Measurements from ENCODE around the gene FHIP2A. TPM values are rescaled to one million over a fixed set of nuclear protein-coding genes. Genes with fewer than 3 reads are reported as not detected.

Gene FHIP2A
- total RNA-seq, 1 experiment from 2014 or later, result 15.3 TPM

DNA sequence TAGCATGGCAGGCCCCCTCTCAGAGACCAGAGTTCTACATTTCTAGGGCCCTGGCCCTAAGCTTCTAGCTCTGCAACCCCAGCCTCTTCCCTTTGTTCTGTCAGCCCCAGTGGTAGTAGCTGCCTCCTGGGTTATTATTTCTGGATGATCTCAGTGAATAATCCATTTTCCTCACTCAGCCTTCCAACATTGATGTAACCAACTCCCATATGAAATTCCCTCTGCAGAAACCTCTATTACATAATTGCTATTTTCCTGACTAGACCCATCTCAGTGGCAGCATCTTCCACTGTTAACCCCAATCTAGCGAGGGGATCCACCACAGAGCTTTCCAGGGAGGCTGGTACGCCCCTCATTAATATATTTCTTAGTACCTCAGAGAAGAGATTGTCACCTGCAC, 49.8 kb downstream of the FHIP2A start:
- BruUV-seq (replicated peaks), result no TSS peak
- peaks cover 5% of the 10 kb centered on the region for H3K27me3 Mint-ChIP-seq (ENCODE audit: insufficient read depth, unreplicated experiment)
- ChIA-PET CTCF (no interaction called here), POLR2A (no interaction called here)
- no peaks in the 10 kb centered on the region for H3K9me3 Mint-ChIP-seq (ENCODE audit: unreplicated experiment)
- TF ChIP-seq, protein P1, sequence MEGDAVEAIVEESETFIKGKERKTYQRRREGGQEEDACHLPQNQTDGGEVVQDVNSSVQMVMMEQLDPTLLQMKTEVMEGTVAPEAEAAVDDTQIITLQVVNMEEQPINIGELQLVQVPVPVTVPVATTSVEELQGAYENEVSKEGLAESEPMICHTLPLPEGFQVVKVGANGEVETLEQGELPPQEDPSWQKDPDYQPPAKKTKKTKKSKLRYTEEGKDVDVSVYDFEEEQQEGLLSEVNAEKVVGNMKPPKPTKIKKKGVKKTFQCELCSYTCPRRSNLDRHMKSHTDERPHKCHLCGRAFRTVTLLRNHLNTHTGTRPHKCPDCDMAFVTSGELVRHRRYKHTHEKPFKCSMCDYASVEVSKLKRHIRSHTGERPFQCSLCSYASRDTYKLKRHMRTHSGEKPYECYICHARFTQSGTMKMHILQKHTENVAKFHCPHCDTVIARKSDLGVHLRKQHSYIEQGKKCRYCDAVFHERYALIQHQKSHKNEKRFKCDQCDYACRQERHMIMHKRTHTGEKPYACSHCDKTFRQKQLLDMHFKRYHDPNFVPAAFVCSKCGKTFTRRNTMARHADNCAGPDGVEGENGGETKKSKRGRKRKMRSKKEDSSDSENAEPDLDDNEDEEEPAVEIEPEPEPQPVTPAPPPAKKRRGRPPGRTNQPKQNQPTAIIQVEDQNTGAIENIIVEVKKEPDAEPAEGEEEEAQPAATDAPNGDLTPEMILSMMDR (IDR thresholded peaks at IDR 0.05; ENCODE audit: insufficient read depth in 1 of 2, low read depth in 1 of 2, low read length in 1 of 2, severe bottlenecking in 1 of 2, unreplicated experiment in 1 of 2), result no peak
- no peak for DNase-seq
- no peaks in the 10 kb centered on the region for H3K4me1 Mint-ChIP-seq (ENCODE audit: low read depth, unreplicated experiment)
- intact Hi-C loops (cut with micrococcal nuclease; ENCODE audit: unreplicated experiment), result loop anchor here (10.0 kb wide), 2 partner anchors 223 to 397 kb away; partner anchors contain the start of gene ATRNL1
- no peaks in the 10 kb centered on the region; the same call in 1 of the 2 replicates for H3K27me3 ChIP-seq (replicated peaks; ENCODE audit: control insufficient read depth, insufficient read depth, low read length)
- no peak overlapping the region for H3K27ac Mint-ChIP-seq (ENCODE audit: unreplicated experiment)
- H3K4me1 ChIP-seq, result no peaks in the 10 kb centered on the region
- no peaks in the 10 kb centered on the region for H3K9me3 ChIP-seq
- H3K4me3 ChIP-seq (ENCODE audit: low read depth, low read length), result no peak overlapping the region
- H3K4me3 Mint-ChIP-seq (ENCODE audit: unreplicated experiment), result no peak overlapping the region
- no peaks in the 10 kb centered on the region for H3K36me3 ChIP-seq (ENCODE audit: control insufficient read depth, insufficient read depth, low read length)
- H3K36me3 Mint-ChIP-seq (ENCODE audit: insufficient read depth, unreplicated experiment), result no peaks in the 10 kb centered on the region

Other genes with a start within 250 kb of the FHIP2A start
- 71.7 and 79.3 TPM in 2 replicates for gene ABLIM1, start 163.5 kb upstream of the FHIP2A start, total RNA-seq (2022)
- 18.9 and 22.0 TPM in 2 replicates for gene TRUB1, start 116.4 kb downstream of the FHIP2A start, total RNA-seq (2022)

Measured in Caco-2 (cell line).